B cell (primary cell): ENCODE measurements around the gene ST3GAL3.

Experiments used
- CTCF ChIP-seq: fragments of 200-600 bp; IDR thresholded peaks from one replicate; pipeline ENCODE4 v1.8.0; 2022; ENCODE audit warnings: antibody characterized with exemption, mild to moderate bottlenecking
- EZH2 ChIP-seq: IDR thresholded peaks from 2 replicates; pipeline ENCODE4 v1.6.1; 2012; ENCODE audit warnings: borderline replicate concordance, low read depth, mild to moderate bottlenecking, moderate library complexity, low read length; ENCODE audit not compliant: insufficient read depth, poor library complexity, severe bottlenecking

GRCh38 chr1:43729816-43730463 lies 22.6 kb downstream of the ST3GAL3 start:
- TF ChIP-seq CTCF: no peak
- no peak for TF ChIP-seq EZH2
